PC-3 (cell line): ENCODE data around the gene PIAS1. TPM values are rescaled to one million over a fixed set of nuclear protein-coding genes. Genes with fewer than 3 reads are reported as not detected.

Experiments
- ATAC-seq: fragments of 200-7000 bp; cut with Tn5 transposase; 2 replicates; pipeline ENCODE4 v1.9.1; 2020; ENCODE audit warnings: mild to moderate bottlenecking, moderate library complexity
- BruUV-seq: library from RNA; stranded (reverse); fragments of 400-500 nt; replicated peaks from 2 replicates; lab custom pipeline; 2021; lab: Mats Ljungman, UMichigan
- CTCF ChIA-PET: fragments of 300-600 bp; sonication (Branson Sonifier 250); formaldehyde crosslinking; loops from one replicate; lab custom pipeline; 2022; ENCODE audit warnings: antibody characterized with exemption; lab: Charles Lee
- POLR2A ChIA-PET: fragments of 300-600 bp; sonication (Branson Sonifier 250); formaldehyde crosslinking; loops from one replicate; lab custom pipeline; 2022; ENCODE audit warnings: antibody characterized with exemption; ENCODE audit not compliant: unreplicated experiment; lab: Charles Lee
- DNase-seq: peaks from one replicate; pipeline ENCODE4 v3.0.0-alpha.2; 2015
- H2AFZ ChIP-seq: fragments of 300-600 bp; sonication (generic); 2 replicates; pipeline ENCODE4 v1.6.0; 2016; ENCODE audit warnings: antibody characterized with exemption, low read length
- H3F3A ChIP-seq: fragments of 300-600 bp; sonication (generic); one replicate; pipeline ENCODE4 v1.6.0; 2017; ENCODE audit warnings: antibody characterized with exemption, low read length, control low read depth, mild to moderate bottlenecking; ENCODE audit not compliant: unreplicated experiment
- H3K27ac ChIP-seq: fragments of 300-600 bp; sonication (generic); 2 replicates; pipeline ENCODE4 v1.5.1; 2016; ENCODE audit warnings: mild to moderate bottlenecking, low read length
- H3K27me3 ChIP-seq: fragments of 300-600 bp; sonication (generic); 2 replicates; pipeline ENCODE4 v1.6.1; 2016; ENCODE audit warnings: low read length, mixed read lengths
- H3K36me3 ChIP-seq: fragments of 300-600 bp; sonication (generic); 2 replicates; pipeline ENCODE4 v1.6.1; 2016; ENCODE audit warnings: low read depth, mixed run types, low read length, mixed read lengths
- H3K4me1 ChIP-seq: fragments of 300-600 bp; sonication (generic); 2 replicates; pipeline ENCODE4 v1.5.1; 2016; ENCODE audit warnings: low read length; ENCODE audit not compliant: insufficient read depth
- H3K4me2 ChIP-seq: fragments of 300-600 bp; sonication (generic); 2 replicates; pipeline ENCODE4 v1.6.0; 2016; ENCODE audit warnings: low read length
- H3K4me3 ChIP-seq: fragments of 300-600 bp; sonication (generic); 2 replicates; pipeline ENCODE4 v1.5.1; 2016; ENCODE audit warnings: mild to moderate bottlenecking, low read length, mixed read lengths
- H3K79me2 ChIP-seq: fragments of 300-600 bp; sonication (generic); 2 replicates; pipeline ENCODE4 v1.6.1; 2017; ENCODE audit warnings: low read length, mixed read lengths
- H3K9ac ChIP-seq: fragments of 300-600 bp; sonication (generic); 2 replicates; pipeline ENCODE4 v1.6.0; 2016; ENCODE audit warnings: mild to moderate bottlenecking, low read length
- H3K9me2 ChIP-seq: fragments of 300-600 bp; sonication (generic); replicated peaks from 2 replicates; pipeline ENCODE4 v1.6.1; 2016; ENCODE audit warnings: mixed run types, low read length, mixed read lengths
- H3K9me3 ChIP-seq: fragments of 300-600 bp; sonication (generic); 2 replicates; pipeline ENCODE4 v1.6.1; 2016; ENCODE audit warnings: low read length, mixed read lengths
- H4K20me1 ChIP-seq: fragments of 300-600 bp; sonication (generic); 2 replicates; pipeline ENCODE4 v1.6.1; 2016; ENCODE audit warnings: low read length, mixed read lengths
- CTCF ChIP-seq: fragments of 300-600 bp; sonication (generic); conservative IDR thresholded peaks from 2 replicates; pipeline ENCODE4 v1.5.1; 2017; ENCODE audit warnings: antibody characterized with exemption, low read depth, mild to moderate bottlenecking, low read length
- EZH2 ChIP-seq: fragments of 300-600 bp; sonication (generic); IDR thresholded peaks from one replicate; pipeline ENCODE4 v1.6.1; 2017; ENCODE audit warnings: antibody characterized with exemption, mild to moderate bottlenecking, low read length; ENCODE audit not compliant: unreplicated experiment
- EZH2phosphoT487 ChIP-seq: fragments of 300-600 bp; sonication (generic); IDR thresholded peaks from 2 replicates; pipeline ENCODE4 v1.6.1; 2018; ENCODE audit warnings: mild to moderate bottlenecking, antibody characterized with exemption, low read length, borderline replicate concordance
- intact Hi-C: fragments of 100-400 bp; cut with micrococcal nuclease; formaldehyde crosslinking; loops from 2 replicates; pipeline ENCODE4 v1.9.0; 2023
- total RNA-seq: library from RNA; depleted of rRNA; stranded (reverse); fragments of >200 nt; gene quantifications from 2 replicates; pipeline ENCODE4 v1.2.3, GENCODE V29; 2014

The PIAS1 gene
- total RNA-seq, 1 experiment from 2014 or later = 21.9 TPM

GRCh38 chr15:68184616-68185480 is 130.7 kb downstream of the PIAS1 start:
- Histone ChIP-seq H3K27ac (no peak overlapping the region), H3K4me2 (no peak overlapping the region), H4K20me1 (no peaks in the 10 kb centered on the region), H3K27me3 (no peaks in the 10 kb centered on the region), H3K9me3 (no peaks in the 10 kb centered on the region), H3F3A (no peaks in the 10 kb centered on the region), H3K36me3 (peaks cover 25% of the 10 kb centered on the region; the same call in 1 of the 2 replicates), H3K9me2 (no peaks in the 10 kb centered on the region), H3K79me2 (no peaks in the 10 kb centered on the region), H3K4me1 (no peaks in the 10 kb centered on the region), H3K4me3 (no peak overlapping the region), H2AFZ (no peak overlapping the region), H3K9ac (no peak overlapping the region)
- TF ChIP-seq EZH2 (no peak), CTCF (no peak), EZH2phosphoT487 (no peak)
- ATAC-seq (no peak), DNase-seq (no peak)
- CTCF ChIA-PET = no interaction called here
- intact Hi-C loops = no loop called here
- POLR2A ChIA-PET = no interaction called here
- no TSS peak for BruUV-seq

GRCh38 chr15:68186671-68187397 is 132.7 kb downstream of the PIAS1 start:
- ATAC-seq (peak; percentile 91), DNase-seq (peak; percentile 19)
- Histone ChIP-seq H3K9me2 (no peaks in the 10 kb centered on the region), H3K9ac (no peak overlapping the region), H3K27me3 (no peaks in the 10 kb centered on the region), H3K4me3 (no peak overlapping the region), H3K36me3 (peaks cover 23% of the 10 kb centered on the region; the same call in 1 of the 2 replicates), H2AFZ (no peak overlapping the region), H3F3A (no peaks in the 10 kb centered on the region), H4K20me1 (no peaks in the 10 kb centered on the region), H3K4me2 (no peak overlapping the region), H3K9me3 (no peaks in the 10 kb centered on the region), H3K4me1 (no peaks in the 10 kb centered on the region), H3K27ac (no peak overlapping the region), H3K79me2 (no peaks in the 10 kb centered on the region)
- POLR2A ChIA-PET = no interaction called here
- CTCF ChIA-PET = no interaction called here
- TF ChIP-seq EZH2phosphoT487 (no peak), EZH2 (no peak), CTCF (no peak)
- intact Hi-C loops = no loop called here
- no TSS peak for BruUV-seq
